NCI-H2107 (cell line): Measurements from ENCODE around the gene NEDD9.

ENCODE experiments used
- DNase-seq: peaks from one replicate; lab custom pipeline; 2025; lab: John Stamatoyannopoulos, UW

NEDD9 gene, protein sequence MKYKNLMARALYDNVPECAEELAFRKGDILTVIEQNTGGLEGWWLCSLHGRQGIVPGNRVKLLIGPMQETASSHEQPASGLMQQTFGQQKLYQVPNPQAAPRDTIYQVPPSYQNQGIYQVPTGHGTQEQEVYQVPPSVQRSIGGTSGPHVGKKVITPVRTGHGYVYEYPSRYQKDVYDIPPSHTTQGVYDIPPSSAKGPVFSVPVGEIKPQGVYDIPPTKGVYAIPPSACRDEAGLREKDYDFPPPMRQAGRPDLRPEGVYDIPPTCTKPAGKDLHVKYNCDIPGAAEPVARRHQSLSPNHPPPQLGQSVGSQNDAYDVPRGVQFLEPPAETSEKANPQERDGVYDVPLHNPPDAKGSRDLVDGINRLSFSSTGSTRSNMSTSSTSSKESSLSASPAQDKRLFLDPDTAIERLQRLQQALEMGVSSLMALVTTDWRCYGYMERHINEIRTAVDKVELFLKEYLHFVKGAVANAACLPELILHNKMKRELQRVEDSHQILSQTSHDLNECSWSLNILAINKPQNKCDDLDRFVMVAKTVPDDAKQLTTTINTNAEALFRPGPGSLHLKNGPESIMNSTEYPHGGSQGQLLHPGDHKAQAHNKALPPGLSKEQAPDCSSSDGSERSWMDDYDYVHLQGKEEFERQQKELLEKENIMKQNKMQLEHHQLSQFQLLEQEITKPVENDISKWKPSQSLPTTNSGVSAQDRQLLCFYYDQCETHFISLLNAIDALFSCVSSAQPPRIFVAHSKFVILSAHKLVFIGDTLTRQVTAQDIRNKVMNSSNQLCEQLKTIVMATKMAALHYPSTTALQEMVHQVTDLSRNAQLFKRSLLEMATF

GRCh38 chr6:11232193-11232769 is at the start of gene NEDD9:
Gene NEDD9, minus strand, starts transcription at chr6:11232668. Its CDS starts 153 bp downstream, at chr6:11232515.
- peak; percentile 62 for DNase-seq

GRCh38 chr6:11282245-11282644 is 49.8 kb upstream of the NEDD9 start:
- no peak for DNase-seq

- no peak for DNase-seq
Observed at GRCh38 chr6:11280394-11280793, 47.9 kb upstream of the NEDD9 start.

GRCh38 chr6:11279284-11279689 is 46.8 kb upstream of the NEDD9 start:
- no peak for DNase-seq

DNA sequence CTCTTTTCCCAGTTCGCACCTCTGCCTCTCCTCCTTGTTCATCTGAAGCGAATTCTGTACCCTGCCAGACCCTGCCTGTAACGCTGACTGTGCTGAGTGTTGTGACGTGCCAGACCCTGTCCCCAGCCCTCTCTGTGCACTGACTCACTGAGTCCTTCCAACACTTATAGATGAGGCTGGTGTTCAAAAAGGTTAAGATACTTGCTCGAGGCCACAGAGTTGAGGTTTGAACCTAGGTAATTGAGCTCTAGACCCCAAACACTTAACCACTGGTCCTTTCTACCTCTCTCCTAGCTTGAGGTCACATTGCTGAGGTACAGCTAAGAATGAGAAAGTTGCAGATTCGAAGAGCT is 45.7 kb upstream of the NEDD9 start:
- no peak for DNase-seq

- DNase-seq, result no peak
Observed at GRCh38 chr6:11277275-11278206, 45.1 kb upstream of the NEDD9 start.

DNA sequence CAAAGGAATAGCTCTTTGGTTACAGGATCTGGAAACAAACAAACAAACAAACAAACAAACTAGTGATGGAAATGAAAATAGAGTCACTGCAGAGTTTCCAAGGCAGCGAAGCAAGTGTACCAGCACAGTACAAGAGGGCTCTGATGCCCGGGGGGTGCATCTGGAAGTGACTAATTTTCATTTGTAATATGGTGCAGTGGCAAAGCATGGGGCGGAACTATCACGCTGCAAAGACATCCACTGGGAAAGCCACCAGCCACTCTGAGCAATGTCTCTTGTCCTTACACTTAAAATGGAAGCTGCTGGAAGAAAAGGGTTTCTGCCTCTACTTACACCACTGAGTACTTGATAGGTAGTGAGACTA is 44.4 kb upstream of the NEDD9 start:
- DNase-seq, result no peak

DNA sequence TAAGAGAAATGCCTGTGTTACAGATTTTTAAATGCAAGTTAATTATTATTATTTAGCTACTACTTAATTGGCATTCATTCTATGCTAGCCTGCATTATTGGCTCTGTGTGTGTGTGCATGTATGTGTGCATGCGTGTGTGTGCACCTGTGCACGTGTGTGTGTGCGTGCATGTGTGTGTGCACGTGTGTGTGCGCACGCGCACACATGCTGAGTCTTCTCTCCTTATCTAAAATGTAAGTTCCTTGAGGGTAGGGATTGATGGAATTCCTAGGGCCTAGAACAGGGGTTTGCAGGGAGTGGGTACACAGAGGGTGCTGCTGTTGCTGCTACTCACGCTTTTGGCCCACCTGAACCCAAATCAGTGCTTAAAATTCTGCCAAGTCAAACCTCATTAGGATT is 43.8 kb upstream of the NEDD9 start:
- DNase-seq, result no peak

DNA sequence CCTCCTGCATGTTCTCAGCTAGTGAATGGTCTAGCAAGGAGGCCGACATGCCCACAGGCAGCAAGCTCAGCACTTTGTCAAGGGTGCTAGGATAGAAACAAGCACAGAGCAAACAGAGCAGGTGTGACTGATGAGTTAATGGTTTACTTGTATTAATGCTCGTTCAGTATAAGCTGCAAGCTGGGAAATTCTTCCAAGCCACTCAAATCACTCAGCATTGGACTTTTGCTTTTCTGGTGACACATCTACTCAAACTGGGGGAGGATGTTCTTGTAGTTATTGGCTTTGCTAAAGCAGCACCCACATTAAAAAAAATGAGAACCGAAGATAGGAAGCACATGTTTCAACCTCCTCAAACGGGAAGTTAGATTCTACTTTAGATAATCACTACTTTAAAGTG is 43.1 kb upstream of the NEDD9 start:
- no peak for DNase-seq

DNA sequence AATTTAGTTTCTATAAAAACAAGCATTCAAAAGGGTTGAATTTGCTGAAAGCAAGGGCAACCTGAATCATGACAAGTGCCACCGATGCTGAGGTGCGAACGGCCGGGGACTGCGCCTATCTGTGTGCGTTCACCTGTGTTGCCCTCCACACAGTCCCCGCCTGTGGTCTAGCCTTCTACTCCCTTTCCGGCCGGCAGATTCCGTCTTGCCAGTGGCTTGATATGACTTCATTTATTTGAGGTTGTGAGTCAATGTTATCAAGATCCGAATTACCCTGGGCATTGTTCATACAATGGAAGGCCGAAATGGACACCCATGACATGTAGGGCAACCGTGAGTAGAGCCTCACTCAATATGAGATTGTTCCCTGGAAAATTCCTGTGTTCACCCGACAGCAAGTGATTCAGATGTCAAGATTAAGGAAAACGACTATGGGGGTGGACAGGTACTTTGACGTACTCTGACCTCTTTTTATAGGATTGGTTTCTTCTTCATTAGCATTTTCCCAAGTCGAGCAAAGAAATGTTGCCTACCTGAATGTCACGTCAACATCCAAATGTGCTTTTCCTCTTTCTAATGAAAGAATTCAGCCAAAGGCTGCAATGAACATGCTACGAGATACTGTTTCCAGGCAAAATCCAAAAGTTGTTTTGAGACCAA is 41.1 kb upstream of the NEDD9 start:
- DNase-seq, result no peak

DNA sequence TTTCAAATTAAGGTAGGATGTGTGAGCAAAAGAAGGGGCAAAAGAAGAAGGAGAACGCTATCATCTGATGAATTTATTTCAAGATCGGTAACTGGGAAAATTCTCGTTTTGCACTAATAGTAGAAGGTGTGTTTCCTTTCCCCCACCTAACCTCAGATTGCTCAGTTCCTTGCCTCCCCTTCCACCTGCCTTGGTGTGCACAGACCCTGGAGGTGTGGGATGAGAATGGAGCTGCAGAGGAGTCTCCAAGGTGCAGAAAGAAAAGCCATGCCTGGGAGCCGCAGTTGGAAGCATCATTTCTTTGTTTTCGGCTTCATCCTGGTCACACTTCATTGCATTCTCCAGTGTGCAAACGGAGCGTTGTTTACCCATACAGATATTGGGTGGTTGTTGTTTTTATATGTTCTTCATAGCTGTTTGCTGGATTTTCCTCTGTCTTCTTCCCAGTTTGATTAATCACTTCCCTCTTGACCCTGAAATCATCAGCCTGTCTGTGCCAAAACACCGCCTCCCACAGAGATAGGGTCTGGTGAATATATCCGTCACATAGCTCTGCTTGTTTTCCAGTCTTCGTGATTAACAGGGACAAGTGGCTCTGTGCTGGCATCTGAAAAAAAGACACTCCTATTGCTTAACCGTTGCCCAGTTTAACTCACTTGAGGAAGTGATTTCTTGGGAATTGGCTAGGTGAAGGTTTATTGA is 40.2 kb upstream of the NEDD9 start:
- DNase-seq, result no peak

DNA sequence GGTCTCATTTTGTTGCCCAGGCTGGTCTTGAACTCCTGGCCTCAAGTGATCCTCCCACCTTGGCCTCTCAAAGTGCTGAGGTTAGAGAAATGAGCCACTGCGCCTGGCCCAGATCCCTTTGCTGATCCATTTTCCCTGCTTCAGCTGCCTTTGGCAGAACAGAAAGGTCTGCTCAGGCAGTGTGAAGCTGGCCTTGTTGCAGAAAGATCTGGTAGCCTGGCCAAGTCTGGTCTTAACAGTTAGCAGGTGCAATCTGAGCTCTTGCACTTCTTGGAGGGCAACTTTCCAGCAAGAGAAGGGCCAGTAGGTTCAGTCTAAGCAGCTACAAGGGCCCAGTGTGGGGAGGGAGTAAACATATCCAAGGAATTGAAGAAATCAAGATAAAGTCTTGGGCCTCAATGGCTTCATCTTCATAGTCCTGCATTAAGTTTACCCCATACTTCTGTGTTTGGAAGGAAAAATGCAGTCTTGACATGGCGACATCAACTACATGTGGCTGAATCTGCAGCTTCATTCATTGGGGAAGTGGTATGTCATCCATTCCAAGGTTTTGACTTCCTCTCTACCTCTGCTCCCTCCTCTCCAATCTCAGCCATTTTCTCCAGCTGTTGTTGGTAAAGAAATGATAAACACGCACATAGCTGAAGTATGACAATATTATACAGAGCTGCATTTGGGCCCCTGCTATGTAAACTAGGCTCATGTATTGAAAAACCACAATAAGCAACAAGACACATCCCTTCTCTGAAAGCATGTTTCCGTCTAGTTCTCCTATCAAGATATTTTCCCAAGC is 39.0 kb upstream of the NEDD9 start:
- DNase-seq, result no peak

DNA sequence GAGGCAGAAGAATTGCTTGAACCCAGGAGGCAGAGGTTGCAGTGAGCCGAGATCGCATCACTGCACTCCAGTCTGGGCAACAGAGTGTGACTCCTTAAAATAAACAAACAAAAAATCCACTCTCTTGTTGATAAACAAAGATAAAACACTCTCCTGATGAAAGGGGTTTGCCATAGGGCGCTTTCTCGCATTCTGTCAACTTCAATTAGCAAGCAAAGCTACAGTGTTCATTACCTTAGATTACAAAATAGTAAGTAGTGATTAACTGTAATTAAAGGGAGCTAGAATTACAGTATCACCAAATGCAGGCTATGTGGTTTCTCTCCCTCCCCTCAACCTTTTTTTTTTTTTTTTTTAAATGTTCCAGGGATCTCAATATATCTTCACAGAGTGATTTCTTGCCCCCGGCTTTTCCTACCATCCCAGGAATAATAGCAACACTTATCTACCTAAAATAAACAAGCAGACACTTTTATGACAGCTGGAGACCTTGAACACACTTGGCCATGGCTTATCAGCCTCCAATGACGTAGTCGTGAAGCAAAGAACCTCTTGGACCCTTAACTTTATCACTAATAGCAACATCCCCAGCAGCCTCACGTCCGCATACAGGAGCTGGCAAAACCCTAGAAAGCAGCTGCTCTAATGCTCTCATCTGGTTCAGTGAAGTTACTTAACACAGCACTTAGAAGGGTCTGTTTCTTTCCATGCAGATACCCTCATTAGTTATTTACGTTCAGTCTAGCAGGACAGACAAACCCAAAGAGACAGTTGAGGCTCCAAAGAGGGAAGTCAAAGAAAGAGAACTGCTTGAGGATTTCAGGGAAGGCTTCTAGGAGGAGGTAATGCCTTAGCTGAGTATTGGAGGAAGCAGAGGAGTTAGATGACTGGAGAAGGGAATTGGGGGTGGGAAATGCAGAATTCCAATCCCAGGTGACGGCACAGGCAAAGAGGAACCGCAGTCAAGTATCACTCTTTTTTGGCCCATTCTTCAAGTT is 37.9 kb upstream of the NEDD9 start:
- no peak for DNase-seq

DNA sequence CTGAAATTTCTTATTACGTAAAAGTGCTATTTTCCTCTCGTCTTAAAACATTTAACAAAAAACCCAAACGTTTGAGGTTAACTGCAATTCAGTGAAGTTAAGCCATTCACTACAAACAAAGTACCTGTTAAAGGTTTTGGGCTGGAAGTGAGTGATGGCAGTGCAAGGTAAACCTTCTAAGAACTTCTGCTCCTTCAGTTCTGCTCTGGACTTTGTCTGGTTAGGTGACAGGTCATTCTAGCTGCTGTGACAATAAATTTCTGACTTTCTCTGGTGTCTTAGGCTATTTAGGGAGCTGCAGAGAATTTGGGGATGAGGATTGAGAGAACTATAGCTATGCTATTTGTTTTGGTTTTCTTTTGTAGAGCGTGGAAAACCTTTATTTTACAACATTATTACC is 36.5 kb upstream of the NEDD9 start:
- DNase-seq, result no peak

- no peak for DNase-seq
Observed at GRCh38 chr6:11266926-11267325, 34.5 kb upstream of the NEDD9 start.

DNA sequence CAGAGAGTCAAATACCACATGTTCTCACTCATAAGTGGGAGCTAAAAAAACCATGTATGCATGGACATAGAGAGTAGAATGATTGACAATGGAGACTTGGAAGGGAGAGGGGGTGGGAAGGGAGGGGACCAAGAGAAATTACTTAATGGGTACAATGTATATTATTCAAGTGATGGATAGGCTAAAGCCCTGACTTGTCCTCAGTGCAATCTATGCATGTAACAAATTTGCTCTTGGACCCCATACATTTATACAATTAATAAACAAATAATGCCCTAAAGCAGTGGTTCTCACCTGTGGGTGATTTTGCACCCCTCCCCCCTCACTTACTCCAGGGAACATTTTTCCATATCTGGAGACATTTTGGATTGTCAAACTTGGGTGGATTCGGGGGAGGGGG is 33.5 kb upstream of the NEDD9 start:
- no peak for DNase-seq

GRCh38 chr6:11264100-11264499 is 31.6 kb upstream of the NEDD9 start:
- DNase-seq, result no peak

DNA sequence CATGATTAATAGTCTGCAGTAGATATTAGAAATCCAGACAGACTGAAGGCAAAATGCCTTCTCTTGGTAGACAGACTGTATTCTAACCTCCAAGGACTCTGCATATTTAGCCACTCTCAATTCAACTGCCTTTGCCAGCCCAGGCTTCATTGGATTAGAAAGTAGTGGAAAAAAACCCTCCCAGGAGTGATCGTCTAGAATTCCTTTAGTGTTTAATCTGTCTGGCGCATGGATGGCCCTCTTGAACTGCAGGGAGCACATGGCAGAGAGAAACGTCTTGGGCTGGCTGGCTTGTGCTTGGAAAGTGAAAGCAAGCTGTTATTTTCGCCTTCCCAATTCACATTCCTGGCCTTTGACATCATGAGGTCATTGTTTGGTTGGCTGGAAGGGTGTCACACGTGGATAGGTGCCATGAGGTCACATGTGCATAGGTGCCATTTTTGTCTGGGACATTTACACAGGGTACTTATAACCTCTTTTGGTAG is 30.9 kb upstream of the NEDD9 start:
- no peak for DNase-seq

DNA sequence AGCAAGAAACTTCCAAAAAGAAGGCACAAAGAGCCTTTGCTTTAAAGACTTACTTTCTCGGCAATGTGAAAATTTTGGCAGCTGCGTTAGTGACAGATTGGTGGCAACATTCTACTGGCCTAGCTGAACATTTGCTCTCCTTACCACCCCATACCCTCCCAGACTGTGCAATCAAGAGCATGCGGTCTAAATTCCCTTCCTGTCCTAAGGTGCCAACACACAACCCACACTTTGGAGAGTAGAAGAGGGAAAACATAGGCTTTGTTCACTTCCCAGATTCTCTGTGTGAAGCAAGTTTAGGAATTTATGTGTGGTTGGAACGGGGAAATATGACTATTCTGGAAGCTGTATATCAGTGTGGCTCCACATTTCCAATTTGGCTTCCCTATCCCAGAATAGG is 29.8 kb upstream of the NEDD9 start:
- no peak for DNase-seq
